NCI-H1417 (cell line): ENCODE measurements around the gene SCRN1.

Source experiments
- DNase-seq, 3 experiments: peaks; one replicate each; lab custom pipeline; 2025; lab: John Stamatoyannopoulos, UW

The SCRN1 gene, protein sequence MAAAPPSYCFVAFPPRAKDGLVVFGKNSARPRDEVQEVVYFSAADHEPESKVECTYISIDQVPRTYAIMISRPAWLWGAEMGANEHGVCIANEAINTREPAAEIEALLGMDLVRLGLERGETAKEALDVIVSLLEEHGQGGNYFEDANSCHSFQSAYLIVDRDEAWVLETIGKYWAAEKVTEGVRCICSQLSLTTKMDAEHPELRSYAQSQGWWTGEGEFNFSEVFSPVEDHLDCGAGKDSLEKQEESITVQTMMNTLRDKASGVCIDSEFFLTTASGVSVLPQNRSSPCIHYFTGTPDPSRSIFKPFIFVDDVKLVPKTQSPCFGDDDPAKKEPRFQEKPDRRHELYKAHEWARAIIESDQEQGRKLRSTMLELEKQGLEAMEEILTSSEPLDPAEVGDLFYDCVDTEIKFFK

DNA sequence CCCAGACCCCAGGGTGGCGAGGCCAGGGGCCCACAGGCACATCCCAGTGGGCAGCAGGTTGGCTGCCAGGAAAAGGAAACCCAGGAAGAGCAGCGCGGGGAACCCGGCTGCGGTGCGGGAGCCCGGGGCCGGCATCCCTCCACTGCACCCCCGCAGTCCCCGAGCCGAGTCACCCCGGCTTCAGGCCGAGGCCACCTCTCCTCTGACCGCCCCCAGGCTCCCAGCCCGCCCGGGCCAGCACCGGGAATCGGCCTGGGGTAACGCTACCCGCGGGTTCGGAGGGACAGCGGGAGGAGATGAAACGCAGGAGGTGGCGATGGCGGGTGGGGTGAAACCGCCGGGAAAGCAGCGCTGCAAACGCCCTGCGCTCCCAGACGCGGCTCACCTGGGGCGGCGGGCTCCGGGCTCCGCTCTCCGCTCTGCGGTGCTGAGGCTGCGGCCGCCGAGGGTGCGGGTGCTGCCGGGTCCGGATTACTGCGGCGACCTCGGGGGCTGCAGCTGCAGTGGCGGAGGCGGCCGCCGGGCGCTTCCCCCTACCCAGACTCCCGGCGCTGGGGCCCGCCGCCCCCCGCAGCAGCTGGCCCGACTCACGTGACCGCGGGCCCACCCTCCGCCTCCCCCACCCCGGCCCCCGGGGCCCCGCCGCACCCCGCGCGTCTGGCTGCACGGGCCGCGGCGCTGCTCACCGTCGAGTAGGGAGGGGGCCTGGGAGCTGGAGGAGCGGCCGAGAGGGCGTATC is at the start of gene SCRN1:
SCRN1 (minus strand) TSS at position 545 of the 739 bp plus-strand sequence. CDS start 20,734 bp downstream, outside the sequence.
- DNase-seq: peak; percentile 55 to 91 (median 82)

DNA sequence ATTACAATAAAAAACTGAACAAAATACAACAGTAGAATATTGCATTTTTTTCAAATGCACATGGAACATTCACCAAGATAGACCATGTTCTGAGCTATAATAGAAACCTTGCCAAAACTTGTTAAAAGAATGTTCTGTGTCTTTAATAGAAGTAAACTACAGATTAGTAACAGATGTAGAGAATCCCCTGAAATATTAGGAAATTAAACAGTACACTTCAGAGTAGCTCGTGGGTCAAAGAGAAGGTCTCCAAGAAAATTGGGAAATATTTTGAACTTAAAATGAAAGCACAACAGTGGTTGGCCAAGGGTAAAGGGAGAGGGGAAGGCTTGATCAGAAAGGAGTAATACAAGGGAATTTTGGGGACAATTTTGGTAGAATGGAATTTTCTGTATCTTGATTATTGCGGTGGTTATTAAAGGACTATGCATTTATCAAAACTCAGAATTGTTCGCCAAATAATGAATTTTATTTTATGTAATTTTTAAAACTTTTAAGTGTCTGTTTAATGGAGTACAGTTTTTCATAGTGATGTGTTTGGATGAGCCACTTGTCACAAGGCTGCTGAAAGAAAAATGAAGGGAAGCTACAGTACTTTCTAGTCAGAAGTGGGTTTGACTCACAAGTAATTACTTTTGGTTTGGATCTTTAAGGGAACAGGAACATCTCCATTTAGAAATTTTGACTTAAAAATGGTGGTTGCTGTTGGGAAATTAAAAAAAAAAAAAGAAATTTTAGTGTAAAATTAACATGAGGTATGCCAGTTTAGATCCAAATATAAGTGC is 48.8 kb upstream of the SCRN1 start:
- no peak for DNase-seq

DNA sequence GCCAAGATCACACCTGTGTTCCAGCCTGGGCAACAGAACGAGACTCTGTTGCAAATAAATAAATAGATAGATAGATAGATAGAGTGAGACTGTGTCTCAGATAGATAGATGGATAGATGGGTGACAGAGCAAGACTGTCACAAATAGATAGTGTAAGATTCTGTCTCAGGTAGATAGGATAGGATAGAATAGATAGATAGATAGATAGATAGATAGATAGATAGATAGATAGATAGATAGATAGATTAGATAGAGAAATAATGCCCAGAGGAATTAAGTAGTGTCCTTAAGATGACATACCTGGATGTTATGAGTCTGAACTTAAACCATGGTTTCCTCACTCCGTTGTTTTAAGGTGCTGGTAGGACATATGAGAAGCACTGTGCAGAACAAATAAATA is 46.6 kb upstream of the SCRN1 start:
- no peak for DNase-seq

DNA sequence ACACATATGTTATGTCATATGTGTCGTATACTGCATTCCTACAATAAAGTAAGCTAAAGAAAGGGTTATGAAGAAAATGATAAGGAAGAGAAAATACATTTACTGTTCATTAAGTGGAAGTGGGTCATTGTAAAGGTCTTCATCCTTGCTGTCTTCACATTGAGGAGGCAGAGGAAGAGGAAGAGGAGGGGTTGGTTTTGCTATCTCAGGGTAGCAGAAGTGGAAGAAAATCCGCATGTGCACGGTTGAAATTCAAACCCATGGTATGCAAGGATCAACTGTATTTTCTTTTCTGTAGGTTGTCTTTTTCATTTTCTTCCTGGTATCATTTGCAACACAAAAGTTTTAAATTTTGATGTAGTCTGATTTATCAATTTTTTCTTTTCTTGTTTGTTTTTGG is 44.9 kb upstream of the SCRN1 start:
- no peak for DNase-seq

DNA sequence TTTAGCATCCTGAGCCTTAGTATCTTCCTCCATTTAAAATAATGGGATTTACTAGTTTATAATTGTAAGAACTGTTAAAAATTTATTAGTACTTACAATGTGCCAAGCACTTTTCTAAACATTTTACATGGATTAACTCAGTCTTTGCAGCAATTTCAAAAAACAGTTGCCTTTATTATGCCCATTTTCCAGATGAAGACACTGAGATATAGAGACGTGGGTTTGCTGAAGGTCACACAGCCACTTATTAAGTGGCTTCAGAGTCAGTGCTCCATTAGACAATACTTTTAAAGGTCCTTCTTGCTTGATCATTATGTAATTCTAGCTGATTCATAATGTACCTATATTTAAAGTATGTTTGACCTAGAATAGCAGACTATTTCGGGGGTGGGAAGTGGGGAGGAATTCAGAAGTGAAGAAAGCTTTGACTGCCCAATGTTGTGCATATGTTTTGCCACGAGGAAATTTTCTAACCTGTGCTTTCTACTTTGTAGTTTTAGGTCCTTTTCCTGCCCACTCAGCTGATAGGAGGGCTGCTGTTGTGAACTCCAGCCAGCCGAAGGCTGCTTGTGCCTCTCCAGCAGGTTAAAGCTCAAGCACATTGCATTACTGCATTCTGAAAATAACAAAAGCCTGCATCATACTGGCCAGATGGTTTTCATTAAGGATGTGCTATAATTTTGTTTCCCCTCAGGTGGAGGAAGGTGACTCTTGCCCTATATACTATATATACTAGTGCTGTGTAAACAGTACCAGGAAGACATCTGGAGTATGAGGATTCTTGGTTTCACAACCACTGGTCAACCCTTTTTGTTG is 42.9 kb upstream of the SCRN1 start:
- DNase-seq: peak in 1 of 3 experiments; percentile 36

DNA sequence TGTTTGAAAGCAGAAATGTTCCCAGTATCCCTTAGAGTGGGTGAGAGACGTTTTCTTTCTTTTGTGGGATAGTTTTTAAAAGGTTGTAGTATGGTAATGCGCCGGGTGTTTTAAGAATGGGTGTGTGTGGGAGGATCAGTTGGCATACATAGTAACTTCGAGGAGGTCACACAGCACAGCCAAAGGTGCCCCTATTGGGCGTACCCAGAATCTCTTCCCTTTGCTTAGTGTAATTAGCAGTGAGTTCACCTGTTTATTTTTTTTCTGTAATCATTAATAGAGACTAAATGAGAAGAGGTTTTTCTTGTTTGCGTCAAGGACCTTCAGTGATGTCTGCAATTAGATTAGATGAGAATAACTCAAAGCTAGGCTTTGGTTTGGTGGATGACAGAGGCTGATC is 40.1 kb upstream of the SCRN1 start:
- peak in 1 of 3 experiments; percentile 18 for DNase-seq

DNA sequence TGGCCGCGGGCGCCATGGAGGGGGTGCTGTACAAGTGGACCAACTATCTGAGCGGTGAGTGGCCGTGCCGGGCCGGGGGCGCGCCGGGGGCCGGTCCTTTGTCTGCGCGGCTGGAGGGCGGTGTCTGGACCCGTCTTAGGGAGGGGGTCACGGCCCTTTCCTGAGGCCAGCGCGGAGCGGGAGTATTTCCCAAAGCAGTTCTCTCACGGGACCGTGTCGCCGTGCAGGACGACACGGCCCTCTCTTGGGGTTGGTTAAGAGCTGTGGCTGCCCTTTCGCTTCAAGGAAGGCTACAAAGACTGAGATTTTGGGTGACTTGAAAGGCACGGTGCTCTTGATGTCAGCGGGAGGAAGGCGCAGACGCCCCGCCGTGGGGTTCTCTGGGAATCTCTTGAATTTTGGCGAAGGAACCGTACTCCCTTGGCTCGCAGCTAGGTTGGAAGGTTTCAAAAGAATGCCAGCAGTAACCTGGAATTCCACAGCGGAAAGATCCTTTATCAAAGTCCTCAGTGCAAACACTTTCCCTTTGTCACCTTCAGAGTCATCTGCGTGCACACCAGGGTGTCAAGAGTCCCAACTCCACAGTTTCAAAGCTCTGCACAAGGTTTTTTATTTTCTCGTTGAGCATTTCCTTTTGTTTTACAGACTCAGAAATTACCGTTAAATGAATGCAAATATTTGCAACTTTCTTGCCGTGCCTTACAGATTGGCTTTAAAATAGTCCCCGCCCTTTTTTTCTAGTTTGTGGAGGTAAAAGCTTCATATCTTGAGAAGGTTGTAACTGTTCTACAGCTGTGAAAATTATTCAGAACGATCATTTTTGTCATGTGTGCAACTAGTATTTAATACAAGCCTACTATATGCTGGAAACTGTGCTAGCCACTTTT is 39.4 kb upstream of the SCRN1 start:
- peak; percentile 29 to 82 (median 68) for DNase-seq

DNA sequence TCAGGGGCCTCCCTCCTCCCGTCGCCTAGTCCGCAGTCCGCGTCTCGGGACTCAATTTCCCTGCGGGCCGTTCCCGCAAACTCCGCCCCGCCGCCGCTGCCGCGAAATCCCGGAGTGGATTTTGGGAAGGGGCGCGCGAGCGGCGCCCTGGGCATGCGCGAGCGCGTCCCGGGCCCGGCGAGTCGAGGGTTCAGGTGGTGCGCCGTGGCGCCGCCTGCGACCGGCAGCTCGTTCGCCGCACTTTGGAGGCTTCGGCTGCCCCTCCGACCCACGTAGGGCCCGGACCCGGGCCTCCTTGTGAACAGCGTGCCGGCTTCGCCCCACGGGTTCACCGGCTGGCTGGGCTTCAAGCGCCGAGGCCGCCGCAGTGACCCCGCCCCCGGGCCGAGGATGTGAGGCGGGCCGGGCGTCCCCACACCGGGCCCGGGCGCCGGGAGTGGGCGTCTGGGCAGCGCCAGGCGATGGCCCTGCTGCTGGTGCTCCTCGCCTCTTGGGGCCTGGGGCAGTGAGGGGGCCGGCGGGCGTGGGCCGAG is 38.7 kb upstream of the SCRN1 start, which contains the start of gene PLEKHA8:
PLEKHA8 (plus strand) TSS at position 197 of the 533 bp plus-strand sequence. CDS start 351 bp downstream, outside the sequence.
- peak; percentile 95 to 96 (median 95) for DNase-seq

DNA sequence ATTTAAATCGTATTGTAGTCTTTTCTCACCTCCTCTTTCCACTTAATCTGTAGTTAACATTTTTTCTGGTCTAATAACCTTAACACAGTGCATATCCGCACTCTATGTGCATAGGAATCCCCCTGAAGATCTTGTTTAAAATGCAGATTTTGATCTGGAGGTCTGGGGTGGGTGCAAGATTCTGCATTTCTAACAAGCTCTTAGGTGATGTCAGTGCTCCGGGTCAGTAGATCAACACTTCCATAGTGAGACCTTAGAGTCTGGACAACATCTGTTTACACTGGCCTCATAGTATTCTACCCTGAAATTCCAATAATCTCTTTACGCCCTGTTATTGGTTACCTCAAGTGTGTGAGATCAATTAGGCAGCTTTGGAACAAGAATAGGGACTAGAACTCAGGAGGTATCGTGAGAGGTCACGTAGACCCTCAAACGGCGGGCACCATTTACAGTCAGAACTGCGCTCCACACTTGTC is 38.2 kb upstream of the SCRN1 start:
- no peak for DNase-seq

DNA sequence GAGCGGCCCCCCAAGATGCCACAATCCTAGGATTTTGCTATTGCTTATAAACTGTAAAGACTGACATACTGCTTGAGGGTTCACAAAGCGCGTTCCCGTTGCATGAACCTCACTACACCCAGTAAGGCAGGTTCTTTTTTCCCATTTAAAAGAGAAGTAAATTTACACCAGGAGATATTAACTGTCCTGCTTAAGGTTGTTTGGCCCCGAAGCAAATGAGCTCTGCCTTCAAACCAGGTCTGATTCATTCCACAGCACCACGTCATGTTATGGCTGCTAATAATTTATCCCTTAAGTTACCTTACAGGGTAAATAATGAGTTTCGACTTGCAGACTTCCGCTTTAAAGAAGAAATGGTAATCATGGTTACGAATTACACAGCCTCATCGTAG is 37.5 kb upstream of the SCRN1 start:
- DNase-seq: no peak

DNA sequence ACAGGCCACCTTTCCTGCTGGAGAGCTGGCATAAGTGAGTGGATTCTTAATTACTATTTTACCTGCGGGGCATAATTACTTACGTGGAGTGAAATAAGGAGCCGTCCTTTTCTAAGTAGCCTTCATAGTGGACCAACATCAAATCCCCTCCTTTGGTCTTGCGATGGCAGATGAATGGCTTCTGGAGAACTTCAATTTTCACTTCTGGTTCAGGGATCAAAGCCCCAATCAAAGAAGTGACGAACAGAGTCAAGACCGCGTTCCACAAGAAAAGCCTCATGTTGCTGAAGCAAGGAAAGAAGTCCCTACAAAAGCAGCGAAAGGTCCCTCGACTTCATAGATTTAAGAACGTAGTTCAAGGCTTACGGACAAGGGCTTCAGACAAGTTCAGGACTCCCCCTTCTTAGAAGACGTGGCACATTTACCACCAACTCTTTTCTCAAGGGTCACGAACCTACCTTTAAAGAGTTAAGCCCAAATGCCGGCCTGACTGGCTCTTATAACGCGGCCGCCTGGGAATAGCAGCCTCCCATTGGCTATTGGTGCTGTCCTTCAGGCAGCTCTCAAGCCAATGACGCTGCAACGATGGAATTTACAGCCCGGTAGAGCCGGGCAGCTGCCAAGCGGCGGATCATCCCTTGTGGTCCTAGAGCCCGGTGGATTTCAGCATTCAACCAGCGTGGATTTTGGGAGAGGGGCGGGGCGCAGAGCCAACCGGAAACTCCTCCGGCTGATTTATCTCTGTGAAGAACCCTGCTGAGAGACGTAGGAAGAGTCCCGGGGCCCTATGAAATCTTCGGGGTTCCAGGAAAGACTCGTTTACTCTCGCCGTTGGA is 36.8 kb upstream of the SCRN1 start, which contains the start of gene FKBP14:
FKBP14 (minus strand) TSS at position 474 of the 836 bp plus-strand sequence; CDS start at position 280, 194 bp downstream.
- peak; percentile 98 to 99 (median 99) for DNase-seq

DNA sequence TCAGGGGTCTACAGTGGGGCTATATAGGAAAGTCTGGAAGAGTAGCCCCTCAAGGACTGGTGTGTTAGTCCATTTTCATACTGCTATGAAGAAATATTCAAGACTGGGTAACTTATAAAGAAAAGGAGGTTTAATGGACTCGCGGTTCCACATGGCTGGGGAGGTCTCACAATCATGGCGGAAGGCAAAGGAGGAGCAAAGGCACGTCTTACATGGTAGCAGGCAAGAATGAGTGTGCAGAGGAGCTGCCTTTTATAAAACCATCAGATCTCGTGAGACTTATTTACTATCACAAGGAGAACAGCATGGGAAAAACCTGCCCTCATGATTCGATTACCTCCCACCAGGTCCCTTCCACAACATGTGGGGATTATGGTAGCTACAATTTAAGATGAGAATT is 33.9 kb upstream of the SCRN1 start:
- DNase-seq: no peak

DNA sequence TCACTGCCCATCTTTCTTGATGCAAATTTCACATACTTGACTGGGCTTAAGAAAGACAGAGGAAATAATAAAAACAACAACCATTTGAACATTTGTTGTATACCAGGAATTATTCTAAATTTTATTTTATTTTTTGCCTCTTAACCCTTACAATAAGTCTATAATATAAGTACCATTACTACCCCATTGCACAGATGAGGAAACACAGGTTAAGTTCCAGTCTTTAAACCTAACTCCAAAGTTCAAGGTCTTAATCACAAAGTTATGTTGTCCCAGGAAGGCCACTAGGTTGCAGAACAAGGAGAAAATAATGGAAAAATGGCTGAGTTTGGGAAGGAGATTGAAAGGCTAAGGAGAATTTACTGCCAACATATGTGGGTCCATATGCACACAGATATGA is 33.4 kb upstream of the SCRN1 start:
- DNase-seq: no peak

DNA sequence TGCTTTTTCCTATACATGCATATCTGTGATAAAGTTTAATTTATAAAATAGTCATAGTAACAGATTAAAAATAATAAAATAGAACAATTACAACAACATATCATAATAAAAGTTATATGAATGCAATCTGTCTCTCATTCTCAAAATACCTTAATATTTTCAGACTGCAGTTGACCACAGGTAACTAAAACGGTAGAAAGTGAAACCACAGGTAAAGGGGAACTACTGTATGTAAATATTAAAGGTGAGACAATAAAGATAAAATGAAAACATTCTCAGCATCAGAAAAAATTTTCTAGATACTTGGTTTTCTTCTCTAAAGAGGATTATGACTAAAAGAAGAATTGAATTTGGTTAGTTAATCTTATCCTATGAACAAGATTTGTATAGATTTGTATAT is 30.9 kb upstream of the SCRN1 start:
- no peak for DNase-seq

DNA sequence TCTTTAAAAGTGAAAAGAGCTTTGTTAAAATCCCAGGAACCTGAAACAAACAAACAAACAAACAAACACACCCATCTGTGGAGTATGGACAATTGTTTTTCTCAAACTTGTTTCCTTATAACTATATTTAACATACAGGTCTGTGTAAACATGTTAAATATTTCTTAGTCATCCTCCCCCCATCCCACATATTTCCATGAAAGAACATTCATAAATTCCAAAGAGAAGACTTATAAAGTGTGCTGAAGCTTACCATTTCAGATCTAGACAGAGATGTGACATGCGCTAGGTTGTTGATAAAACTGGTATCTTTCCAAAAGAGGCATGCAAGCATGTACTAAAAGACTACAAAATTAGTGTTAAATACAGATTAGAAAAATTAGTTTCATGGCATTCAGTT is 30.4 kb upstream of the SCRN1 start:
- no peak for DNase-seq

DNA sequence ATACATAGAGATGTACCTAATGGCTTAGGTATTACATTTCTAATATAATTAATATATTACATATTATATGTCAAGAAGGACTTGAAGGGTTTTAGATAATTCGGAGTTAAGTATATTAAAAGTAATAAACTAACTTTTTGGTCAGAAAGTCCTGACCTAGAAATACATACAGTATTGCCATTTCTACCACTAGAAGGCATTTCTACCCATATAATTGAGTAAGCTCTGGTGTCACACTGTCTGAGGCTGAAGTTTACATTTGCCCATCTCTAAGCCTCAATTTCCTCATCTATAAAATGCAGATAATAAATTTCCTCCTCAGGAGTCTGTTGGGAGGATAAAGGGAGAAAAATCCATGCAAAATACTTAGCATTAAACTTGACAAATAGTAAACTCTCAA is 29.8 kb upstream of the SCRN1 start:
- DNase-seq: no peak

DNA sequence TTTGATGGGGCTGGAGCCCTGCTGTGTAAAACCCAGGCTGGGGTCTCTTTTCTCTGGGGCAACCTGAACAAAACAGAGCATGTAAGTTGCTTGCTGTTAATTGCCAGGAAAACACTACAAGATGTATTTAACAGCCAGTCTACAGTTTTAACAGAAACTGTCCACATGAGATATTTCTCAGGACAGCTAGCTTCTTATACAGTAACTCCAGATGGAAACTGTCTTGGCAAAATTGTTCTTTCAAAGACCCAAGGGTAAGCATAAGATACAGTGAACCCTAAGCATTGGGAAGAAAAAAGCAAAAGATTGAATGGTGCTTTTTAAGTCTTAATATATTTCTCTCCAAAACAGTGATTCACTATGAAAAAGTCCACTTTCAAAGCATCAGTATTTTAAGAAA is 28.9 kb upstream of the SCRN1 start:
- DNase-seq: no peak

DNA sequence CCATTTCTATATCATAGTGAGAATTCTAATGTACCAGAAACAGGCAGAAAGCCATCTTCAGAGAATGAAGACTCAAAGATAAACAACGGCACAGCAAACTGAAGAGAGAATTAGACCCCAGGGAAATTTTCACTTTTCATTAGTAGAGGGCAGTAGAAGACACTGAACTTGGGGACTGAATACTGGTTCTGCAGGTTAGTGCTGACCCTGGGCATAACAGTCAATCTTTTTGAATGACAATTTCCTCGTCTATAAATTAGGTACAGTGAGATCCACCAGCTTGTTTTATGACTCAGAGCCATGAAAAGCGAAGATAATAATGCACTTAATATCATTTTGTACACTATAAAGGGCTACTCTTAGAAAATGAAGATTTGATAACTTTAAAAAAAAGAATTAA is 23.2 kb upstream of the SCRN1 start:
- DNase-seq: peak in 1 of 3 experiments; percentile 22

DNA sequence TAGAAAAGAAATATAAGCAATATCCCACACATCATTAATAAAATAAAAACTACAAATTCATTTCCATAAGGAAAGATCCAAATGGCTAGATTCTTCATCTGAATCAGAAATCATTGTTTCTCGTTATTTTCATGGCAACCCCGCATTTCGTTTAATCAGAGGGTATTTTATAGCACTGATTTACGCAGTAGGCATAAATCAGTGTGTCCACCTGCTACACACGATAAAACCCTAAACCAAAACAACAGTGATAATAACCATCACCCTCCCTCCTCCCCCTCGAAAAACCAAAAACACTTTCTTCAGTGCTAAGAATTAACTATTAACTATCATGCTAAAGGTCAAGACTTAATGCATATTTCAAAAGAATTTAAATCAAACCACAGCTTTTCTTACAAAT is 20.4 kb upstream of the SCRN1 start:
- no peak for DNase-seq
